Erythroblast (primary cell): ENCODE measurements around the gene KRABD2.

Experiments used
- GATA1 ChIP-seq: IDR thresholded peaks from 2 replicates; pipeline ENCODE4 v1.6.1; 2011; ENCODE audit warnings: low read depth, mild to moderate bottlenecking, control low read depth, low read length, moderate library complexity
- POLR2A ChIP-seq: IDR thresholded peaks from 2 replicates; pipeline ENCODE4 v1.6.1; 2011; ENCODE audit warnings: mild to moderate bottlenecking, low read length

DNA sequence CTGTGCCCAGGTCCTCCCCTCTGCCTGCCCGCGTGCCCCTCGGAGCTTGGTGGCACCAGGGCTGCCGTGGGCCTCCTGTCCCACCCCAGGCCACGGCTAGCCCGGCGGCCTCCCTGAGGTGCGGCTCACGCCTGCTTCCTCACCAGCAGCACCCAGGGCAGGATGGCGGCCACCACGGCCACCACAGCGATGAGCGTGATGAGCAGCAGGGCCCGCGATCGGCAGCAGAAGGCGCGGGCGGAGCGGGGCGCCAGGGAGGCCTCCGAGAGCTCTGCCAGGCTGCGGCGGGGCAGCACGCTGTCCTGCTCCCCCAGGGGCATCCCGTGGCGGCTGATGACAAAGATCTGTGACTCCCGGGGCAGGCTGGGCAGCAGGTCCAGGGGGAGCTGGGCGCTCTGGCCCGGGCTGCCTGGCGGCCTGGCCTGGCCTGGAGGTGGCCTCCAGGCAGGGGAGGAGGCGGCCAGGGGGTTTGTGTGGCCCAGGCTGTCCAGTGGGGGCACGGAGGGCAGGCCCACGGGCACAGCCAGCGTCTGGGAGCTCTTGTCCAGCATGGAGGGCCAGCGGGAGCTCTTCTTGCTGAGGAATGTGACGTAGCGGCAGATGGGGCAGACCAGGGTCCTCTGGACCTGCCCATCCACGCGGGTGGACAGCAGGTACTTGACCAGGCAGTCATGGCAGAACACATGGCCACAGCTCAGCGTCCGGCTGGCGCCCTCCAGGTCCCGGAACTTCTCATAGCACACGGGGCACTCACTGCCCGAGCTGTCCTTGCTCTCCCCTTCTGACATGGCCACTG lies 16.4 kb upstream of the KRABD2 start:
- TF ChIP-seq POLR2A (no peak), GATA1 (no peak)
